Measurements from ENCODE around the gene WFDC12. TPM values are rescaled to one million over a fixed set of nuclear protein-coding genes. Genes with fewer than 3 reads are reported as not detected.

WFDC12 gene
- total RNA-seq, 2 donors from 2014 or later = not detected

DNA sequence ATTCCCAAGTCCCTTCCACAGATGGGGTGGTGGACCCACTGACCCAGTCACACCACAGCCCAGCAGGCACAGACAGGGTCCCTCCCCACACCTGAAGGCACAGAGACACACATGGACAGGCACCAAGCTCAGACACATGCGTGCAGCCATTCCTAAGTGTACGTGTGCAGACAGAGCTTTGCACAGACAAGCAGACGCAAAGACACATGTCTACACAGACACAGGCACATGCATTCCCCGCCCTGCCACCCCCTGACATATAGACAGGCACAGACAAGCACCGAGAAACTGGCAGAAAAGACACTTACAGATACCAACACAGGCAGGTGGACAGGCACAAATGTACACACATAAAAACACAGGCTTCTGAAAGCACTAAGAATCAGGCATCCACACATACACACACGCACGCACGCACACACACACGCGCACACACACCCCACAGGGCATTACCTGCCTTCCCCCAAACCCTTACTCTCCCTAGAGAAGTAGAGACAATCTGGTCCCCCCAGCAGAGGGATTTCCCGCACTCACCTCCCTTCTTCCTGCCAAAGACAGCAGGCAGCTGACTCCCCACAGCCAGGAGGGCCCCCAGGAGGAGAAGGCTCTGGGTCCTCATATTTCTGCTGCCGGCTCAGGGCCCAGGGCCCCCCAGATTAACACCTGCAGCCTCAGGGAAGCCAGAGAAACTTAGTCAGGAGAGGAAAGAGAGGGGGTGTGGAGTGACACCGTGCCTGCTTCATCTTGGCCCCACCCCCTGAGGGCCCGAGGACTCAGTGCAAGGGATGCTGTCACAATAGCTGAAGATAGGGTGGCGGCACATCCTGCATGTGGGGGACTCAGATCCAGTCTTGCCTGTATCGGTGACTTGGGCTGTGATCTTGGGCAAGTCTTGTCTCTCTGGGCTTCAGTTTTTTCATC is 9.5 kb downstream of the WFDC12 start, which contains the start of gene WFDC5:
TSS of gene WFDC5 (minus strand) at position 710 of the 921 bp plus-strand sequence. CDS start at position 619, 91 bp downstream.
- no peak within 1 kb of the TSS for H3K4me3 ChIP-seq
- no peaks in the 10 kb centered on the region for H3K27me3 ChIP-seq
- TF ChIP-seq, protein P1, sequence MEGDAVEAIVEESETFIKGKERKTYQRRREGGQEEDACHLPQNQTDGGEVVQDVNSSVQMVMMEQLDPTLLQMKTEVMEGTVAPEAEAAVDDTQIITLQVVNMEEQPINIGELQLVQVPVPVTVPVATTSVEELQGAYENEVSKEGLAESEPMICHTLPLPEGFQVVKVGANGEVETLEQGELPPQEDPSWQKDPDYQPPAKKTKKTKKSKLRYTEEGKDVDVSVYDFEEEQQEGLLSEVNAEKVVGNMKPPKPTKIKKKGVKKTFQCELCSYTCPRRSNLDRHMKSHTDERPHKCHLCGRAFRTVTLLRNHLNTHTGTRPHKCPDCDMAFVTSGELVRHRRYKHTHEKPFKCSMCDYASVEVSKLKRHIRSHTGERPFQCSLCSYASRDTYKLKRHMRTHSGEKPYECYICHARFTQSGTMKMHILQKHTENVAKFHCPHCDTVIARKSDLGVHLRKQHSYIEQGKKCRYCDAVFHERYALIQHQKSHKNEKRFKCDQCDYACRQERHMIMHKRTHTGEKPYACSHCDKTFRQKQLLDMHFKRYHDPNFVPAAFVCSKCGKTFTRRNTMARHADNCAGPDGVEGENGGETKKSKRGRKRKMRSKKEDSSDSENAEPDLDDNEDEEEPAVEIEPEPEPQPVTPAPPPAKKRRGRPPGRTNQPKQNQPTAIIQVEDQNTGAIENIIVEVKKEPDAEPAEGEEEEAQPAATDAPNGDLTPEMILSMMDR (IDR thresholded peaks at IDR 0.05) = no peak
- peak; percentile 32 for DNase-seq (ENCODE audit: low spot score)
- no peaks in the 10 kb centered on the region for H3K36me3 ChIP-seq
- no peaks in the 10 kb centered on the region for H3K9me3 ChIP-seq
- H3K27ac ChIP-seq = no peak within 1 kb of the TSS
- no peaks in the 10 kb centered on the region for H3K4me1 ChIP-seq

DNA sequence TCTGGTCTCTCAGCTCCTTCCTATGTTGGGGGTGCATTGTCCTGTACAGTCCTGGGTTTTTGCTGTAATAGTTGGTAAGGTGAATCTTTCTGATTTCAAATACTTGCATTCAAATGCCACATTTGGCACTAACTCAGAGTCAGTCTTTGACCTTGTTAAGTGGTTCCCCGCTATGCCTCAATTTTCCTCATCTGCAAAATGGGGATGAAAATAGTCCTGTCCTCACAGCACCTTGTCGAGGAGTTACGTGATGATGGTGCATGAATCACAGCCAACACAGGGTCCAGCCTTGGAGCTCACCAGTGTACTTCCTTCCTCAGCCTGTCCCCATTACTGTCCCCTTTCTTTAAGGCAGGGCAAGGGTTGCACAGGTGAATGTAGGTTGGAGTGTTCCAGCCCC is 10.4 kb downstream of the WFDC12 start:
- H3K27ac ChIP-seq = no peak overlapping the region
- no peaks in the 10 kb centered on the region for H3K36me3 ChIP-seq
- TF ChIP-seq, protein P1 (IDR thresholded peaks at IDR 0.05) = no peak
- no peak overlapping the region for H3K4me3 ChIP-seq
- no peaks in the 10 kb centered on the region for H3K9me3 ChIP-seq
- no peaks in the 10 kb centered on the region for H3K27me3 ChIP-seq
- DNase-seq (ENCODE audit: low spot score) = no peak
- no peaks in the 10 kb centered on the region for H3K4me1 ChIP-seq

DNA sequence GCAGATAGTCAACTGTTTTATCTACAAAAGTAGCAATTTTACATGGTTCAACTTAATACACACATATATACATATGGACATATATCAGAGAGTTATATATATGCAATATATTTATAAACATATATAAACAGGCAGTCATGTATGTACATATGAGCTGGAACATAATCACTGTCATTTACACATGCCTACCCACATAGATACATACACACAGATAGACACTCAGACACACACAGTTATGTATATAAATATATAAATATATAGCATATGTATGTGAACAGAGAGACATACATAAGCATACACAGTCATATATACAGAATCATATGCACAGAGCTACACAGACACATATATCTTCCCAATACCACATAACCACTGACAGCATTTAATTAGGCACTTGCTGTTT is 11.5 kb downstream of the WFDC12 start:
- TF ChIP-seq, protein P1 (IDR thresholded peaks at IDR 0.05) = no peak
- no peaks in the 10 kb centered on the region for H3K4me1 ChIP-seq
- no peaks in the 10 kb centered on the region for H3K27me3 ChIP-seq
- no peak overlapping the region for H3K27ac ChIP-seq
- DNase-seq (ENCODE audit: low spot score) = no peak
- H3K36me3 ChIP-seq = no peaks in the 10 kb centered on the region
- H3K4me3 ChIP-seq = no peak overlapping the region
- no peaks in the 10 kb centered on the region for H3K9me3 ChIP-seq

DNA sequence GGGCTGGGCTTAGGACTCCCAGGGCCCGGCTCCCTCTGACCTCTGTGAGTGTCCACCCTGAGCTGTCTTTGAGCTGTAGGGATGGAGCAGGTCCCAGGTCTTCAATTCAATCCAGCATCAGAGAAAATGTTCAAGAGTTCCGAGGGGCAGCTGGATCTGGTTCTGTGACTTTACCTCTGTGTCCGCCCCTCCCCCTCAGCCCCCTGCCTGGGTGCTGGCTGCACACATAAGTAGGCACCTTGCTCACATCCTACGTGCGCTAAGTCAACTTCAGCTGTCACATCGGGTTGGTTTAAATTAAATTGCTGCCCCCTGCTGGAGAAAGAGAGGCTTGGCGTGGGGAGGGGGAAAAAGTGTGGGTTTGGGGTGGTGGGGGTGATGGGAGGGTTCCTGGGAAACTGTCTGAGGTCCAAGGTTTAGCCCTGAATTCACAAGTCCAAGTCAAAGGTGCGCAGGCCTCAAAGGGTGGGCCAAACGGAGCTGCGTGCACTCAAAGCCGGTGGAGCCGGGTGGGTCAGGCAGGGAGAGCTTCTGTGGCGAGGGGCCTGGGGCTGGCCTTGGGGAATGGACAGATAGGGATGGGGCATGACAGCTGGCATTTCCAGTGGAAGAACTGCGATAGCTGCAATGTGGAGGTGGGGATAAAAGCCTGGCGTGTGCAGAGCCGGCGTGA is 12.3 kb downstream of the WFDC12 start:
- no peaks in the 10 kb centered on the region for H3K27me3 ChIP-seq
- TF ChIP-seq, protein P1 (IDR thresholded peaks at IDR 0.05) = peak; percentile 49 to 66
- H3K36me3 ChIP-seq = no peaks in the 10 kb centered on the region
- H3K9me3 ChIP-seq = no peaks in the 10 kb centered on the region
- H3K4me1 ChIP-seq = no peaks in the 10 kb centered on the region
- no peak overlapping the region for H3K27ac ChIP-seq
- H3K4me3 ChIP-seq = no peak overlapping the region
- no peak for DNase-seq (ENCODE audit: low spot score)

DNA sequence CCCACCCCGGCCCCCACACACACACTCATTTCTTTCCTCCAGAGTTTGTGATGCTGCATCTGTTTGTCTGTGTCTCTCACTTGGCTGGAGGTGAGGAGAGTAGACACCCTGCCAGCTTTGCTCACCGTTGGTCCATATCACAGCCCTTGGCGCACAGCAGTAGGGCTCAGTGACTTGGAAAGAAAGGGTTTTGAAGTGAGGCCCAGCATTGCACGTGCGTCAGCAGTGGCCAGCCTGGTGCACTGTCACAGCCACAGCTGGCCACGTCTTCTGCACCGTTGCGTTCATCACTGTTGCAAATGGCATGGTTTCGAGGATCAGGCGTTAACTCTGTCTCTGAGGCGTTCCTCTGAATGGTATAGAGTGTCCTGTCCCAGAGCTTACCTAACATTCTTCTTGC is 13.0 kb downstream of the WFDC12 start:
- no peaks in the 10 kb centered on the region for H3K27me3 ChIP-seq

More for the DNA sequence above, 13.0 kb downstream of the WFDC12 start:
- H3K9me3 ChIP-seq = no peaks in the 10 kb centered on the region
- H3K4me3 ChIP-seq = no peak overlapping the region
- TF ChIP-seq, protein P1 (IDR thresholded peaks at IDR 0.05) = no peak
- DNase-seq (ENCODE audit: low spot score) = no peak
- H3K4me1 ChIP-seq = no peaks in the 10 kb centered on the region
- H3K27ac ChIP-seq = no peak overlapping the region
- no peaks in the 10 kb centered on the region for H3K36me3 ChIP-seq

Measured in right atrium auricular region (tissue), 2 donors.